ENCODE results near the gene EVA1C. TPM values are rescaled to one million over a fixed set of nuclear protein-coding genes. Genes with fewer than 3 reads are reported as not detected.

The EVA1C gene
- total and polyA plus RNA-seq, 9 of the 15 experiments (the other 6 are each of a cell fraction or from before 2014, with no cell fraction given) = 0.22 TPM; not detected in 8

GRCh38 chr21:32532636-32533035 is 120.1 kb downstream of the EVA1C start:
- Histone ChIP-seq H3K4me2 (ENCODE audit: insufficient read depth, low read length) (no peak overlapping the region), H3K9me1 (ENCODE audit: control insufficient read depth, insufficient read depth, low read length) (no peaks in the 10 kb centered on the region), H3K4me3 (no peak overlapping the region), H3K27ac (ENCODE audit: extremely low read depth, low read depth, low read length) (no peak overlapping the region), H3K36me3 (ENCODE audit: control insufficient read depth, insufficient read depth, low read length) (no peaks in the 10 kb centered on the region), H3K9ac (ENCODE audit: insufficient read depth in 1 of 2, low read depth in 2 of 2, low read length in 2 of 2) (no peak overlapping the region), H3K9me3 (replicated peaks; ENCODE audit: control insufficient read depth, insufficient read depth, low read depth, low read length) (no peaks in the 10 kb centered on the region; the same call in 1 of the 2 replicates), H3K4me1 (replicated peaks in 1 of 2; ENCODE audit: control insufficient read depth in 2 of 2, insufficient read depth in 2 of 2, low read length in 2 of 2) (no peaks in the 10 kb centered on the region; a peak in 2 of 5 replicates), H3K79me2 (ENCODE audit: control insufficient read depth, insufficient read depth, low read length) (no peaks in the 10 kb centered on the region), H2AFZ (ENCODE audit: low read depth, low read length) (no peak overlapping the region), H4K20me1 (replicated peaks; ENCODE audit: control insufficient read depth, insufficient read depth, low read length) (no peaks in the 10 kb centered on the region), H3K27me3 (ENCODE audit: control insufficient read depth in 2 of 2, insufficient read depth in 2 of 2, low read length in 2 of 2) (peaks cover 0 to 16% of the 10 kb centered on the region in 2 experiments; a peak in 3 of 5 replicates)
- in situ Hi-C loops (cut with MboI) (no loop called here), intact Hi-C loops (cut with micrococcal nuclease) (no loop called here)
- no peak for DNase-seq (ENCODE audit: extremely low read depth in 1 of 4, low spot score in 3 of 4)
- no TSS peak for BruUV-seq (replicated peaks)
- ATAC-seq = no peak
- 9% methylated on average over 6 of the region's 6 CpGs for WGBS (ENCODE audit: insufficient coverage, low coverage, missing lambda C conversion rate)
- no peak for FAIRE-seq
- CTCF ChIA-PET (ENCODE audit: low intra/inter-chr PET ratio) = no interaction called here
- TF ChIP-seq ZNF830 (CRISPR knock-in tag; IDR thresholded peaks at IDR 0.05) = no peak
- no peak for TF ChIP-seq SNIP1 (IDR thresholded peaks at IDR 0.05; ENCODE audit: low read depth)
- no peak for TF ChIP-seq CCAR2 (IDR thresholded peaks at IDR 0.05; ENCODE audit: low read depth, low read length)
- no peak for TF ChIP-seq ZBTB26 (CRISPR knock-in tag; IDR thresholded peaks at IDR 0.05)
- TF ChIP-seq ZNF57 (CRISPR knock-in tag; IDR thresholded peaks at IDR 0.05) = no peak
- TF ChIP-seq RBM25 (IDR thresholded peaks at IDR 0.05; ENCODE audit: low read depth, low read length, severe bottlenecking) = no peak
- no peak for TF ChIP-seq FOXP1 (CRISPR knock-in tag; IDR thresholded peaks at IDR 0.05)
- POLR2A ChIA-PET = no interaction called here
